Skeletal muscle satellite cell (primary cell): Measurements from ENCODE around the gene LPCAT3. TPM values are rescaled to one million over a fixed set of nuclear protein-coding genes. Genes with fewer than 3 reads are reported as not detected.

ENCODE experiments used
- H3K27me3 ChIP-seq: 2 replicates; pipeline ENCODE4 v1.7.0; 2013; ENCODE audit warnings: low read length; ENCODE audit not compliant: control insufficient read depth, insufficient read depth
- H3K36me3 ChIP-seq: 2 replicates; pipeline ENCODE4 v1.7.0; 2013; ENCODE audit warnings: mild to moderate bottlenecking, control low read depth, low read length; ENCODE audit not compliant: insufficient read depth
- H3K4me1 ChIP-seq: 2 replicates; pipeline ENCODE4 v1.7.0; 2013; ENCODE audit warnings: low read length; ENCODE audit not compliant: control insufficient read depth, insufficient read depth
- H3K4me2 ChIP-seq: 2 replicates; pipeline ENCODE4 v1.7.0; 2013; ENCODE audit warnings: mild to moderate bottlenecking, low read length
- H3K4me3 ChIP-seq: 2 replicates; pipeline ENCODE4 v1.7.0; 2013; ENCODE audit warnings: low read length
- H3K9ac ChIP-seq: 2 replicates; pipeline ENCODE4 v1.7.0; 2013; ENCODE audit warnings: mild to moderate bottlenecking, low read depth, low read length, moderate library complexity
- H3K9me3 ChIP-seq: replicated peaks from 2 replicates; pipeline ENCODE4 v1.7.0; 2013; ENCODE audit warnings: mild to moderate bottlenecking, control low read depth, low read length
- total RNA-seq: library from RNA; depleted of rRNA; stranded (reverse); fragments of >200 nt; gene quantifications from 2 replicates; pipeline ENCODE4 v1.2.3, GENCODE V29; 2012; rRNA removed

LPCAT3 gene
- total RNA-seq: 12.0 and 17.7 TPM in 2 replicates

DNA sequence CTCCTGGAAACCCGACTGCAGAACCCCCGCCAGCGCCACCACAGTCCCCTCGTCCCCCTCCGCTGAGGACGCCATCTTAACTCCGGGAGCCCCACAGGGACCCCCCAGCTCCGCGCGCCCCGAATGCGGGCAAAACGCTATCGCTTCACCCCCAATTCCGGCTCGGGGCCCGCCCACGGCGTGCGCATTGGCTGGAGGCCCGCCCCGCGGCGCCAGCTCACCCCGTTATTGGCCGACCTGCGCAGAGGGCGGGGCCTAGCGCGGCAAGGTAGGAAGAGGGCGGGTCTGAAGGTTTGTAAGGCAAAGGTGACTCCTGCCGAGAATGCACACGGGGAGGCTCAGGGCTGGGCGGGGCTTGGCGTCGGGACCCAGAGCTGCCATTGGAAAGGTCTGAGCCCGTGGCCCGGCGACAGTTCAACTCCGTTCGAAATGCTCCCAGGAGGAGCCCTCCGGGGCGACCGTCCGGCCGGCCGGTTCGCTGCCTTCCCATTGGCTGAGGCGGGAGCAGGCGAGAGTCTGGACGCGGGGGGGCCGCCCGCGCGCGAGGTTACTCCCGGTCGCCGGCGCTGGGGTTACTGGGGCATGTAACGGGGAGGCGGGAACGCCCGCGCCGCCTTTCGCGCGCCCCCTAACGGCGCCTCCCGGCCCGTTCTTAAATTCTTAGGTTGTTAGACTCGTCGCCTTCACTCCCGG is at the start of gene LPCAT3:
LPCAT3 (minus strand) TSS at position 127 of the 693 bp plus-strand sequence; CDS start at position 75, 52 bp downstream.
- H3K4me2 ChIP-seq: peak within 1 kb of the TSS; percentile 97
- peak within 1 kb of the TSS; percentile 79 for H3K9ac ChIP-seq
- peak within 1 kb of the TSS; percentile 89 for H3K4me3 ChIP-seq
- H3K4me1 ChIP-seq: peaks cover 9% of the 10 kb centered on the region
- no peaks in the 10 kb centered on the region for H3K9me3 ChIP-seq
- no peaks in the 10 kb centered on the region for H3K36me3 ChIP-seq
- no peaks in the 10 kb centered on the region for H3K27me3 ChIP-seq

GRCh38 chr12:7067096-7067495 is 48.8 kb upstream of the LPCAT3 start:
- H3K9ac ChIP-seq: no peak overlapping the region
- H3K9me3 ChIP-seq: no peaks in the 10 kb centered on the region
- H3K4me3 ChIP-seq: no peak overlapping the region
- H3K36me3 ChIP-seq: no peaks in the 10 kb centered on the region
- peaks cover 17% of the 10 kb centered on the region for H3K4me1 ChIP-seq
- H3K4me2 ChIP-seq: no peak overlapping the region
- no peaks in the 10 kb centered on the region for H3K27me3 ChIP-seq

- Histone ChIP-seq H3K9me3 (no peaks in the 10 kb centered on the region), H3K36me3 (no peaks in the 10 kb centered on the region), H3K4me2 (no peak overlapping the region), H3K9ac (no peak overlapping the region), H3K4me3 (no peak overlapping the region), H3K27me3 (no peaks in the 10 kb centered on the region), H3K4me1 (peaks cover 17% of the 10 kb centered on the region)
Measured at GRCh38 chr12:7066596-7066995, 48.3 kb upstream of the LPCAT3 start.

DNA sequence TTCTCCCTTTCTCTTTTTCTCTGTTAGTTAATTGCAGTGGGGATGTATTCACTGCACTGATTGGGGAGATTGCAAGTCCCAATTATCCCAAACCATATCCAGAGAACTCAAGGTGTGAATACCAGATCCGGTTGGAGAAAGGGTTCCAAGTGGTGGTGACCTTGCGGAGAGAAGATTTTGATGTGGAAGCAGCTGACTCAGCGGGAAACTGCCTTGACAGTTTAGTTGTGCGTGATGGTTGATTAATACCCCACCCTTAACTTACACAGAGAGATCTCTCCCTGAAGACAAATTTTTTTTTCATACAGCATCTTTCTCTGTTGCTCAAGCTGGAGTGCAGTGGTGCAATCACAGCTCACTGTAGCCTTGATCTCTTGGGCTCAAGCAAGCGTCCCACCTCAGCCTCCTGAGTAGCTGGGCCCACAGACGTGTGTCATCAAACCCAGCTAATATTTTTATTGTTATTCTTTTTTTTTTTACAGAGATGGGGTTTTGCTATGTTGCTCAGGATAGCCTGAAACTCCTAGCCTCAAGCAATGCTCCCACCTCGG is 46.9 kb upstream of the LPCAT3 start:
- Histone ChIP-seq H3K4me1 (peaks cover 25% of the 10 kb centered on the region), H3K9ac (no peak overlapping the region), H3K9me3 (no peaks in the 10 kb centered on the region), H3K4me3 (no peak overlapping the region), H3K27me3 (no peaks in the 10 kb centered on the region), H3K4me2 (no peak overlapping the region), H3K36me3 (no peaks in the 10 kb centered on the region)

- Histone ChIP-seq H3K9me3 (no peaks in the 10 kb centered on the region), H3K9ac (no peak overlapping the region), H3K4me1 (peaks cover 28% of the 10 kb centered on the region), H3K4me3 (no peak overlapping the region), H3K27me3 (no peaks in the 10 kb centered on the region), H3K4me2 (no peak overlapping the region), H3K36me3 (no peaks in the 10 kb centered on the region)
Measured at GRCh38 chr12:7064516-7064915, 46.2 kb upstream of the LPCAT3 start.

DNA sequence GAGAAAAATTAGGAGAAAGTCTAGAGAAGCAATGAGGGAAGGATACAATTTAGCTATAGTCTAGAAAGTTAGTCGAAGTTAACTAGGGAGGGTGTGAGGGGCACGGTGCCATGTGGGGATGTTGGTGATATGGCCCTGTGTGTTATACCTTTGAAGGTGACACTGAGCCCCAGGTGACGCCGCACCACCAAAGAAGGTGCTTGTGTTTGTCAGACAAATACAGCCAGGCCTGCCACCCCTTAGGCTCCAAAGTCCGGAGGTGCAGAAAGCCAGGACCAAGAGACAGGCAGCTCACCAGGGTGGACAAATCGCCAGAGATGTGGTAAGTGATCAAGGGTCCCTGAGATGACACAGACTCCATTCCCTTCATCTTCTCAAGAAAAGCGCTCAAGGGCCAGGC is 43.3 kb upstream of the LPCAT3 start:
- Histone ChIP-seq H3K36me3 (no peaks in the 10 kb centered on the region), H3K4me3 (no peak overlapping the region)

DNA sequence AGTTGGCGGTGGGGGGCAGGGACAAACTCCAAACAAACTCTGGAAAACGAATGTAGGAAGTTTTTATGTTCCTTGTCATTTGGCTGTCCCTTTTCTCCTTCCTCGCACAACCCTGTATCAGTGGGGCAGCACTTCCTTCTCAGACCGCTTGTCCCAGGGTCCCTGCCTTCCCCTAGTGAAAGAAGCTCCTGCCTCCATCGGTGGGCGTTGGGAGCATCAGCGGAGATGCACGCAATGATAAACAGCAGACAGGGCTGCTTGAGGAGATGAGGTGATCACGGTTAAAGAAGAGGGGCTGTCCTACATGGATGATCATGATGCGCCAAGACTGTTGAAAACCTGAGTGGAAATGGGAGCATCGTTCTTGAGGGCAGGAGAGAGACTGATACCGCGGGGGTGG is 42.9 kb upstream of the LPCAT3 start:
- Histone ChIP-seq H3K4me1 (peaks cover 10% of the 10 kb centered on the region), H3K4me3 (peak overlapping the region; percentile 42), H3K36me3 (no peaks in the 10 kb centered on the region), H3K9me3 (no peaks in the 10 kb centered on the region), H3K27me3 (peaks cover 4% of the 10 kb centered on the region), H3K4me2 (peak overlapping the region; percentile 70), H3K9ac (peak overlapping the region; percentile 47)

More for the DNA sequence above, 43.3 kb upstream of the LPCAT3 start:
- no peak overlapping the region for H3K9ac ChIP-seq
- H3K9me3 ChIP-seq: no peaks in the 10 kb centered on the region
- H3K4me2 ChIP-seq: no peak overlapping the region
- no peaks in the 10 kb centered on the region for H3K27me3 ChIP-seq
- H3K4me1 ChIP-seq: peaks cover 10% of the 10 kb centered on the region

GRCh38 chr12:7060353-7060954 is 42.2 kb upstream of the LPCAT3 start, which contains the start of gene C1S:
TSS of gene C1S (plus strand) at chr12:7060718. CDS start at chr12:7061913, 1,195 bp downstream.
- peak within 1 kb of the TSS; percentile 42 for H3K4me3 ChIP-seq
- H3K4me2 ChIP-seq: peak within 1 kb of the TSS; percentile 70
- H3K27me3 ChIP-seq: peaks cover 7% of the 10 kb centered on the region
- H3K36me3 ChIP-seq: no peaks in the 10 kb centered on the region
- H3K4me1 ChIP-seq: peaks cover 10% of the 10 kb centered on the region
- H3K9ac ChIP-seq: peak within 1 kb of the TSS; percentile 47
- no peaks in the 10 kb centered on the region for H3K9me3 ChIP-seq

- H3K4me3 ChIP-seq: no peak overlapping the region
- peaks cover 13% of the 10 kb centered on the region for H3K27me3 ChIP-seq
- H3K9ac ChIP-seq: peak overlapping the region; percentile 2
- H3K4me2 ChIP-seq: no peak overlapping the region
- H3K36me3 ChIP-seq: no peaks in the 10 kb centered on the region
- peaks cover 10% of the 10 kb centered on the region for H3K4me1 ChIP-seq
- H3K9me3 ChIP-seq: no peaks in the 10 kb centered on the region
Measured at GRCh38 chr12:7059780-7060179, 41.5 kb upstream of the LPCAT3 start.

- no peak overlapping the region for H3K4me3 ChIP-seq
- no peak overlapping the region for H3K4me2 ChIP-seq
- H3K9ac ChIP-seq: no peak overlapping the region
- peaks cover 10% of the 10 kb centered on the region for H3K4me1 ChIP-seq
- H3K9me3 ChIP-seq: no peaks in the 10 kb centered on the region
- H3K36me3 ChIP-seq: no peaks in the 10 kb centered on the region
- peaks cover 16% of the 10 kb centered on the region for H3K27me3 ChIP-seq
Measured at GRCh38 chr12:7058850-7059395, 40.6 kb upstream of the LPCAT3 start.

GRCh38 chr12:7058163-7058845 is 40.0 kb upstream of the LPCAT3 start:
- H3K36me3 ChIP-seq: no peaks in the 10 kb centered on the region
- H3K9me3 ChIP-seq: no peaks in the 10 kb centered on the region
- no peak overlapping the region for H3K9ac ChIP-seq
- H3K4me3 ChIP-seq: no peak overlapping the region
- no peak overlapping the region for H3K4me2 ChIP-seq
- peaks cover 19% of the 10 kb centered on the region for H3K27me3 ChIP-seq
- H3K4me1 ChIP-seq: peaks cover 10% of the 10 kb centered on the region
